Measurements from ENCODE around the gene TEAD3.

TEAD3 gene

GRCh38 chr6:35492258-35492973 lies 4.5 kb downstream of the TEAD3 start:
- no peak for DNase-seq (ENCODE audit: low spot score)

GRCh38 chr6:35491558-35492257 lies 5.2 kb downstream of the TEAD3 start:
- no peak for DNase-seq (ENCODE audit: low spot score)

GRCh38 chr6:35490821-35491557 lies 5.9 kb downstream of the TEAD3 start:
- no peak for DNase-seq (ENCODE audit: low spot score)

- DNase-seq (ENCODE audit: low spot score) = peak; percentile 87
Measured at GRCh38 chr6:35489995-35490791, 6.7 kb downstream of the TEAD3 start.

- DNase-seq (ENCODE audit: low spot score) = no peak
Measured at GRCh38 chr6:35489066-35489465, 7.8 kb downstream of the TEAD3 start.

GRCh38 chr6:35488517-35488862 lies 8.4 kb downstream of the TEAD3 start:
- no peak for DNase-seq (ENCODE audit: low spot score)

- no peak for DNase-seq (ENCODE audit: low spot score)
Measured at GRCh38 chr6:35487658-35488516, 9.0 kb downstream of the TEAD3 start.

- DNase-seq (ENCODE audit: low spot score) = no peak
Measured at GRCh38 chr6:35486005-35486925, 10.6 kb downstream of the TEAD3 start.

GRCh38 chr6:35485402-35485877 lies 11.4 kb downstream of the TEAD3 start:
- DNase-seq (ENCODE audit: low spot score) = no peak

GRCh38 chr6:35484921-35485392 lies 11.9 kb downstream of the TEAD3 start:
- DNase-seq (ENCODE audit: low spot score) = no peak

- DNase-seq (ENCODE audit: low spot score) = no peak
Measured at GRCh38 chr6:35483893-35484645, 12.8 kb downstream of the TEAD3 start.

GRCh38 chr6:35483490-35483889 lies 13.4 kb downstream of the TEAD3 start:
- no peak for DNase-seq (ENCODE audit: low spot score)

GRCh38 chr6:35483062-35483461 lies 13.8 kb downstream of the TEAD3 start:
- no peak for DNase-seq (ENCODE audit: low spot score)

- DNase-seq (ENCODE audit: low spot score) = no peak
Measured at GRCh38 chr6:35481226-35481625, 15.7 kb downstream of the TEAD3 start.

GRCh38 chr6:35480176-35480575 lies 16.7 kb downstream of the TEAD3 start:
- DNase-seq (ENCODE audit: low spot score) = no peak

- no peak for DNase-seq (ENCODE audit: low spot score)
Measured at GRCh38 chr6:35478259-35478658, 18.6 kb downstream of the TEAD3 start.

- DNase-seq (ENCODE audit: low spot score) = no peak
Measured at GRCh38 chr6:35477551-35478179, 19.2 kb downstream of the TEAD3 start.

- DNase-seq (ENCODE audit: low spot score) = no peak
Measured at GRCh38 chr6:35477028-35477427, 19.9 kb downstream of the TEAD3 start.

GRCh38 chr6:35476004-35476403 lies 20.9 kb downstream of the TEAD3 start:
- no peak for DNase-seq (ENCODE audit: low spot score)
